GM19023 (cell line): ENCODE data around the gene NADK.
"Not testable (repeated sequence)": the region's sequence is repeated elsewhere in the genome, so short reads cannot be mapped to it uniquely, and the experiment has no call there.

Experiments used
- ATAC-seq: cut with Tn5 transposase; IDR thresholded peaks from one replicate; pipeline ENCODE4 v1.9.1; 2021; ENCODE audit warnings: mild to moderate bottlenecking, moderate library complexity; ENCODE audit not compliant: unreplicated experiment

The NADK gene

GRCh38 chr1:1752190-1752589, 26.1 kb downstream of the NADK start:
- ATAC-seq = no peak

GRCh38 chr1:1749941-1750340, 28.3 kb downstream of the NADK start:
- not testable (repeated sequence) for ATAC-seq

GRCh38 chr1:1748686-1749321, 29.5 kb downstream of the NADK start:
- ATAC-seq = no peak

- ATAC-seq = peak; percentile 82
Measured at GRCh38 chr1:1746566-1746909, 31.7 kb downstream of the NADK start.

GRCh38 chr1:1745651-1746565, 32.4 kb downstream of the NADK start:
- peak; percentile 74 for ATAC-seq

- ATAC-seq = not testable (repeated sequence)
Measured at GRCh38 chr1:1742529-1742928, 35.7 kb downstream of the NADK start.

- not testable (repeated sequence) for ATAC-seq
Measured at GRCh38 chr1:1741013-1741412, 37.3 kb downstream of the NADK start.

- not testable (repeated sequence) for ATAC-seq
Measured at GRCh38 chr1:1738799-1739337, 39.4 kb downstream of the NADK start.

GRCh38 chr1:1737675-1738590, 40.3 kb downstream of the NADK start:
- ATAC-seq = not testable (repeated sequence)

GRCh38 chr1:1732381-1732780, 45.9 kb downstream of the NADK start:
- no peak for ATAC-seq

GRCh38 chr1:1730870-1731269, 47.4 kb downstream of the NADK start:
- ATAC-seq = no peak

- not testable (repeated sequence) for ATAC-seq
Measured at GRCh38 chr1:1730230-1730629, 48.0 kb downstream of the NADK start.

GRCh38 chr1:1729116-1729816, 49.0 kb downstream of the NADK start:
- not testable (repeated sequence) for ATAC-seq

- not testable (repeated sequence) for ATAC-seq
Measured at GRCh38 chr1:1728308-1729005, 49.8 kb downstream of the NADK start.

GRCh38 chr1:1727131-1727651, 51.1 kb downstream of the NADK start:
- ATAC-seq = not testable (repeated sequence)

GRCh38 chr1:1726088-1726487, 52.2 kb downstream of the NADK start:
- ATAC-seq = not testable (repeated sequence)

- ATAC-seq = peak; percentile 92
Measured at GRCh38 chr1:1724035-1724864, 54.0 kb downstream of the NADK start, which contains the start of gene CDK11A. Gene CDK11A (minus strand): TSS chr1:1724357. CDS start chr1:1722818, 1,539 bp downstream.

GRCh38 chr1:1721201-1721600, 57.1 kb downstream of the NADK start:
- ATAC-seq = no peak
